Lung (tissue), 12 donors: ENCODE measurements around the gene FAM81B. TPM values are rescaled to one million over a fixed set of nuclear protein-coding genes. Genes with fewer than 3 reads are reported as not detected.

Experiments used
- ATAC-seq: fragments of 200-7000 bp; cut with Tn5 transposase; one replicate; pipeline ENCODE4 v1.9.1; 2020; ENCODE audit warnings: moderate number of reproducible peaks; ENCODE audit not compliant: insufficient read depth, low FRiP score
- DNase-seq, 3 donors: peaks; one replicate each; pipeline ENCODE4 v3.0.0-alpha.2; 2013 to 2017
- H3K27ac ChIP-seq, 2 donors: one replicate each; pipeline ENCODE4 v1.5.1; 2013; ENCODE audit warnings: mild to moderate bottlenecking in 2 of 2, moderate library complexity in 2 of 2, control low read depth in 1 of 2, inconsistent platforms in 1 of 2, low read depth in 1 of 2, low read length in 1 of 2
- H3K27me3 ChIP-seq, 3 donors: one replicate each; pipeline ENCODE4 v1.5.1; 2013; ENCODE audit warnings: low read length in 2 of 3; ENCODE audit not compliant: control insufficient read depth in 3 of 3, insufficient read depth in 3 of 3
- H3K36me3 ChIP-seq, 4 donors: one replicate each; pipeline ENCODE4 v1.5.1; 2013; ENCODE audit warnings: low read length in 4 of 4, mild to moderate bottlenecking in 1 of 4, moderate library complexity in 1 of 4; ENCODE audit not compliant: control insufficient read depth in 4 of 4, insufficient read depth in 4 of 4
- H3K4me1 ChIP-seq, 5 donors: one replicate each; pipeline ENCODE4 v1.5.1; 2013; ENCODE audit warnings: low read length in 5 of 5, mild to moderate bottlenecking in 2 of 5, moderate library complexity in 1 of 5; ENCODE audit not compliant: control insufficient read depth in 5 of 5, insufficient read depth in 5 of 5
- H3K4me3 ChIP-seq: one replicate; pipeline ENCODE4 v1.5.1; 2013; ENCODE audit warnings: mild to moderate bottlenecking, control low read depth, moderate library complexity
- H3K9ac ChIP-seq, 2 donors: one replicate each; pipeline ENCODE4 v1.5.1; 2013; ENCODE audit warnings: low read length in 2 of 2, control low read depth in 1 of 2; ENCODE audit not compliant: insufficient read depth in 1 of 2
- H3K9me3 ChIP-seq, 4 donors: one replicate each; pipeline ENCODE4 v1.5.1; 2013; ENCODE audit warnings: low read length in 3 of 4, mild to moderate bottlenecking in 1 of 4, moderate library complexity in 1 of 4; ENCODE audit not compliant: control insufficient read depth in 4 of 4, insufficient read depth in 3 of 4
- CTCF ChIP-seq: IDR thresholded peaks from 2 replicates; pipeline ENCODE4 v1.5.1; 2012; ENCODE audit warnings: mild to moderate bottlenecking; ENCODE audit errors: control extremely low read depth, extremely low read depth
- WGBS, 2 donors: extraction: QIAGEN DNeasy Blood & Tissue Kit; methylation state at CpG; one replicate each; pipeline ENCODE4 v1.1.7; 2013; 5-methylcytosine and 5-hydroxymethylcytosine counted together
- polyA plus RNA-seq, 2 donors: library from polyadenylated mRNA; stranded (reverse); fragments of 200-250 nt; gene quantifications; one replicate each; pipeline ENCODE4 v1.2.1, GENCODE V29; 2013
- total RNA-seq, 2 donors: library from RNA; depleted of rRNA in 1 of 2; stranded (reverse); fragments of >200 nt in 1 of 2; gene quantifications; one replicate each; pipeline ENCODE4 v1.2.1, GENCODE V29; 2014 to 2021
- donor health status: control.
- donor health status: control.
- donor health status: Bipolar disorder and iron deficiency.
- donor health status: healthy.
- donor health status: DM: yes; HTN: yes; CAD: no.

Gene FAM81B
- total and polyA plus RNA-seq, 4 donors: 8.6 to 25.5 (median 18.4) TPM

- TF ChIP-seq CTCF: no peak
- Histone ChIP-seq H3K36me3 (peaks cover 26 to 61% (median 44%) of the 10 kb centered on the region in 4 donors), H3K4me3 (no peak overlapping the region), H3K9me3 (peaks cover 0 to 17% (median 8%) of the 10 kb centered on the region in 4 donors), H3K4me1 (no peaks in the 10 kb centered on the region), H3K9ac (no peak overlapping the region), H3K27ac (no peak overlapping the region), H3K27me3 (no peaks in the 10 kb centered on the region)
- ATAC-seq: no peak
- DNase-seq: no peak
- WGBS, 2 donors: 95 to 96% methylated on average over 7 of the region's 7 CpGs
These were observed 93.3 kb downstream of the FAM81B start for GRCh38 chr5:95484421-95484820.

GRCh38 chr5:95486191-95486590 lies 95.0 kb downstream of the FAM81B start:
- H3K9ac ChIP-seq: no peak overlapping the region
- no peak overlapping the region for H3K4me3 ChIP-seq
- WGBS, 2 donors: 96 to 100% methylated on average over 2 of the region's 2 CpGs
- no peak overlapping the region for H3K27ac ChIP-seq
- ATAC-seq (no peak), DNase-seq (no peak)
- H3K27me3 ChIP-seq: no peaks in the 10 kb centered on the region
- peaks cover 0 to 17% (median 8%) of the 10 kb centered on the region in 4 donors for H3K9me3 ChIP-seq
- TF ChIP-seq CTCF: no peak
- H3K36me3 ChIP-seq: peaks cover 27 to 63% (median 49%) of the 10 kb centered on the region in 4 donors
- no peaks in the 10 kb centered on the region for H3K4me1 ChIP-seq

GRCh38 chr5:95487880-95488279 lies 96.7 kb downstream of the FAM81B start:
- Histone ChIP-seq H3K36me3 (peaks cover 25 to 63% (median 47%) of the 10 kb centered on the region in 4 donors), H3K9me3 (peaks cover 0 to 17% (median 8%) of the 10 kb centered on the region in 4 donors), H3K4me1 (no peaks in the 10 kb centered on the region), H3K9ac (no peak overlapping the region), H3K4me3 (no peak overlapping the region), H3K27ac (no peak overlapping the region), H3K27me3 (no peaks in the 10 kb centered on the region)
- ATAC-seq (no peak), DNase-seq (no peak)
- TF ChIP-seq CTCF: no peak

Other genes with a start within 250 kb of the FAM81B start
- 10 to 100 TPM; 33.0 to 34.8 TPM for gene MCTP1, start 106.3 kb upstream of the FAM81B start, total RNA-seq
- 10 to 100 TPM in 1 of 2 donors, 1 to 10 TPM in 1; 5.8 to 21.7 TPM for gene MCTP1, start 106.3 kb upstream of the FAM81B start, polyA plus RNA-seq
- gene SKIC3, start 163.6 kb downstream of the FAM81B start, total RNA-seq: 100 to 1,000 TPM in 1 of 2 donors, 10 to 100 TPM in 1; 59.2 to 136 TPM
- 10 to 100 TPM; 15.1 to 22.1 TPM for gene SKIC3, start 163.6 kb downstream of the FAM81B start, polyA plus RNA-seq
- 10 to 100 TPM in 1 of 2 donors, 1 to 10 TPM in 1; 5.0 to 10.5 TPM for gene ARSK, start 163.7 kb downstream of the FAM81B start, total RNA-seq
- gene ARSK, start 163.7 kb downstream of the FAM81B start, polyA plus RNA-seq: 1 to 10 TPM; 2.6 to 3.6 TPM
- under 1 TPM; 0.28 to 0.34 TPM for gene GPR150, start 228.7 kb downstream of the FAM81B start, total RNA-seq
- gene GPR150, start 228.7 kb downstream of the FAM81B start, polyA plus RNA-seq: under 1 TPM; 0.08 to 0.26 TPM